Measurements from ENCODE around the gene FNIP2.
"Not testable (repeated sequence)": the region's sequence is repeated elsewhere in the genome, so short reads cannot be mapped to it uniquely, and the experiment has no call there.

FNIP2 gene

DNA sequence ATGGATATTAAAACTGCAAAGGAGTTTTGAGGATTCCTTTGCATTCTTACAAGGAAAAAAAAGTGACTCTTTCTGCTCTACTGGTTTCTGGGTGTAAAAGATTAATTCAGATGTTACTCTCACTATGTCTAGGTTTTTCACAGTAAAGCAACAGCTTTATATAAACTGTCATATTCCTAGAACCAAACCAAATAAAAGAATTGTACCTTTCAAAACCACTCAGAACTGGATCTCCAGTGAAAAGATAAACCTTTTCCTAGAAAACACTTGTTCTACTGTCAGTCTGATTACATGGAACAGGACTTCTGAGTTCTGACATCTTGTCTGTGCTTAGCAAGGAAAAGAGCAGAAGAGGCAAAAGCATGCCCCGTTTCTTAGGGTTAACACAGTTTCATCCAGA lies 40.6 kb upstream of the FNIP2 start:
- TF ChIP-seq, protein P1, sequence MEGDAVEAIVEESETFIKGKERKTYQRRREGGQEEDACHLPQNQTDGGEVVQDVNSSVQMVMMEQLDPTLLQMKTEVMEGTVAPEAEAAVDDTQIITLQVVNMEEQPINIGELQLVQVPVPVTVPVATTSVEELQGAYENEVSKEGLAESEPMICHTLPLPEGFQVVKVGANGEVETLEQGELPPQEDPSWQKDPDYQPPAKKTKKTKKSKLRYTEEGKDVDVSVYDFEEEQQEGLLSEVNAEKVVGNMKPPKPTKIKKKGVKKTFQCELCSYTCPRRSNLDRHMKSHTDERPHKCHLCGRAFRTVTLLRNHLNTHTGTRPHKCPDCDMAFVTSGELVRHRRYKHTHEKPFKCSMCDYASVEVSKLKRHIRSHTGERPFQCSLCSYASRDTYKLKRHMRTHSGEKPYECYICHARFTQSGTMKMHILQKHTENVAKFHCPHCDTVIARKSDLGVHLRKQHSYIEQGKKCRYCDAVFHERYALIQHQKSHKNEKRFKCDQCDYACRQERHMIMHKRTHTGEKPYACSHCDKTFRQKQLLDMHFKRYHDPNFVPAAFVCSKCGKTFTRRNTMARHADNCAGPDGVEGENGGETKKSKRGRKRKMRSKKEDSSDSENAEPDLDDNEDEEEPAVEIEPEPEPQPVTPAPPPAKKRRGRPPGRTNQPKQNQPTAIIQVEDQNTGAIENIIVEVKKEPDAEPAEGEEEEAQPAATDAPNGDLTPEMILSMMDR (IDR thresholded peaks at IDR 0.05): no peak
- Histone ChIP-seq H3K27ac (no peak overlapping the region), H3K4me3 (no peak overlapping the region)
- no peak for DNase-seq (ENCODE audit: low spot score)

DNA sequence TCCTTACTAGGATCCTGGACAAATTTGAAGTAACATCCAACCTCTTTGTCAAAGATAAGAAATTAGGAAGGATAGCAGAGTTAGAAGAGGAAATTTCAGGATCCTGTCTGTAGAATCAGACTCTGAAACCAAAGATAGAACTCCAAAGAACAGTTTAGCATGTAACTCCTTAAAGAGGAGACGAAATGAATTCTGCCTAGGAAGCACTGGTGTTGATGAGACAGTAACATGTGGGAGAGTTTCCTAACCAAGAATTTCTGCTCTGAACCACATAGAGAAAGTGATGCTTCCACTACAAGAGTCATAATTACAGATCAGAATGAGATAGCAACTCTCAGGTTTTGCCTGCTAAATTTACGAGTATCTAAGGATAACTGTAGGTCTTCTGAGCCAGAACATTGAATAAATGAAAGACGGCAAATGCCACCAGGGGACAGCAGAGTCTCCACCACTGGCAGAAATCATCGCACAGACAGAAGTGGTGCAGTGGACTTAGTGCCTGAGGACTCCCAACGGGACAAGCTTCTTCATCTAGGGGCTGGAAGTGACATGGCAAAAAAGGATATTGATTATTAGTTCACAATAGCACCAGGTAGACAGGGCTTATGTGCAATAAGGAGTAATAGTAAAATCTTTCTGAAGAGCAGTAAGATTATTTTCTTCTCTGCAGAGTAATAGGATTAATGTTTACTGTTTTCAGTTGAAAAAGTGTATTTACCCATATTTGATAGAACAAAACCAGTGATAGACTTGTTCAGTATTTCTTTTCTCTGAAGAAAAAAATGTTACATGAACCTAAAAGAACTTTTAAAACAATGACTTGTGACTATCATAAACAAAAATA lies 38.9 kb upstream of the FNIP2 start:
- no peak for DNase-seq (ENCODE audit: low spot score)
- Histone ChIP-seq H3K27ac (no peak overlapping the region), H3K4me3 (no peak overlapping the region)
- TF ChIP-seq, protein P1 (IDR thresholded peaks at IDR 0.05): peak; percentile 81

DNA sequence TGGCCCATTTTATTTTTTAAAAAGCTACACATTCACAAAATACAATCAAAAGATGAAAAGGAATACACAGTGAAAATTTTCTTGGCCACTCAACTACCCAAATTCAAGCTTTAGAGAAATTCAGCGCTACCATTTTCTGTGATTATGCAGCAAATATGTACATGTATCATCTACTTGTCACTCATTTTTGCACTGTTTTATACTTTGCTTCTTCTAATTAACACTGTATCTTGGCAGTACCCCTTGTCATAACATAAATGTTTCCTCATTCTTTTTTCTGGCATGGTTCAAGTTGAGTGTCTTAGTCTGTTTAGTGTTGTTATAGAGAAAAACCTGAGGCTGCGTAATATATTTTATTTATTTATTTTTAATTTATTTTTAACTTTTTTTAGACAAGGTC lies 30.0 kb upstream of the FNIP2 start:
- DNase-seq (ENCODE audit: low spot score): no peak
- Histone ChIP-seq H3K4me3 (no peak overlapping the region), H3K27ac (no peak overlapping the region)
- TF ChIP-seq, protein P1 (IDR thresholded peaks at IDR 0.05): no peak

DNA sequence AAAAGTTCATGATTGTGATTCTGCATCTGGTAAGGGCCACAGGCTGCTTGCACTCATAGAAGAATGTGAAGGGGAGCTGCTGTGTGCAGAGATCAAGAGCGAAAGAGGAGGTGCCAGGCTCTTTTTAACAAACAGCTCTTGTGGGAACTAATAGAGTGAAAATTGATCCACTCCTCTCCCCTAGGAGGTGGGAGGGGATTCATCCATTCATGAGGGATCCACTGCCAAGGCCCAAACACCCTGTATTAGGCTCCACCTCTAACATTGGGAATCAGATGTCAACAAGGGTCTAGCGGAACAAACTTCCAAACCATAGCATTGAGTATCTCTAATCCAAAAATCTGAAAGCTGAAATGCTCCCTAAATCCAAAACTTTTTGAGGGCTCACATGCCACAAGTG lies 29.2 kb upstream of the FNIP2 start:
- no peak overlapping the region for H3K4me3 ChIP-seq
- no peak for DNase-seq (ENCODE audit: low spot score)
- TF ChIP-seq, protein P1 (IDR thresholded peaks at IDR 0.05): no peak
- no peak overlapping the region for H3K27ac ChIP-seq

DNA sequence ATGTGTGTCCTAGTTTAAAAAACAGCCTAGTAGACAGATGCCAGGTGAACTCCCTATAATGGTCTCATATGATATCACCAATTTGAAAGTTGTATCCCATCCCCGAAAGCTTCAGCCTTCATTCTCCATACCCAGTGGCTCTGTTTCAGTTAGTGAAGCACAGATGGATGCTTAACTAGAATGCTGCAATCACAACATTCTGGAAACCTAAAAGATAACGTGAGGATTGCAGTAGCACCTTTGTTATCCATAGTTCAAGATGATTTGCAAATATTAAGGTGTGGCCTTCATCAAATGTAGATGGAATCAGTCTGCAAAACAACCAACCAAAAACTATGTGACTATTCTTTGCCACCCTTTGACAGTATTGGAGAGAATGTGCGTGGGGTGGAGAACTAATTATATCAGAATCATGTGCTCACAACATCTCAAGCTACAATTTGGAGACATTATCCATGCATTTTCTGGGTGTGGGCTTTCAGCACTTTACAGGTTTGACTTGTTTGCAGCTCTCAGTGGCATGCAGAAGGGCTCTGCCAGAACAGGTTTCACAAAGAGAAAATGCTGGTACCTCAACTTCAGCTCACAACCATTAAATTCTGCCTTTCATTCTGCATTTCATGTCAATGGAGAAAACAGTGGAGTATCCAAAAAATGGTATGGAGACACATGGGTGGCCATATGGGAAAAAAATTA lies 27.4 kb upstream of the FNIP2 start:
- H3K4me3 ChIP-seq: no peak overlapping the region
- TF ChIP-seq, protein P1 (IDR thresholded peaks at IDR 0.05): no peak
- no peak overlapping the region for H3K27ac ChIP-seq
- no peak for DNase-seq (ENCODE audit: low spot score)

DNA sequence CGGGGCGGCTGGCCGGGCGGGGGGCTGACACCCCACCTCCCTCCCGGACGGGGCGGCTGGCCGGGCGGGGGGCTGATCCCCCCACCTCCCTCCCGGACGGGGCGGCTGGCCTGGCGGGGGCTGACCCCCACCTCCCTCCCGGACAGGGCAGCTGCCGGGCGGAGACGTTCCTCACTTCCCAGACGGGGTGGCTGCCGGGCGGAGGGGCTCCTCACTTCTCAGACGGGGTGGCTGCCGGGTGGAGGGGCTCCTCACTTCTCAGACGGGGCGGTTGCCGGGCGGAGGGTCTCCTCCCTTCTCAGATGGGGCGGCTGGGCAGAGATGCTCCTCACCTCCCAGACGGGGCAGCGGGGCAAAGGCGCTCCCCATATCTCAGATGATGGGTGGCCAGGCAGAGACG lies 22.3 kb upstream of the FNIP2 start:
- not testable (repeated sequence) for H3K4me3 ChIP-seq; H3K27ac ChIP-seq; DNase-seq (ENCODE audit: low spot score)

DNA sequence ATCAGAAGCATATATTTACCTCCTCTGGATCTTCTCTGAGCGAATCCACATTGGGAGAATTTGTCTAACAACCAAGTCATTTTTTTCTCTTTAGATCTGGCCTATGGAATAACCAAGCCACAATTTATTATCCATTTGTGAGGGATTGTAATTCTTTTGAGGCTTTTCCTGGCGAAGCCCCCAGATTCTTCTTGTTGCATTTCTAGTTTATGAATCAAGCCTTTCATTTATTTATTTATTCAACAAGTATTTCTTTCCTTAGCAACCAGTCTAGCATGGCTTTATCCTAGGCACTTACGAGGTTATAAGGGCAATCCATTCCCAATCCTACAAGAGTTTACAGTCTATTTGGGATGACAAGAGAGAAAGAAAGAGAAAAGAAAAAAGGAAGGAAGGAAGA lies 18.4 kb upstream of the FNIP2 start:
- no peak overlapping the region for H3K27ac ChIP-seq

More for the DNA sequence above, 18.4 kb upstream of the FNIP2 start:
- TF ChIP-seq, protein P1 (IDR thresholded peaks at IDR 0.05): no peak
- DNase-seq (ENCODE audit: low spot score): no peak
- H3K4me3 ChIP-seq: no peak overlapping the region
